HEK293 (cell line): ENCODE data around the gene BLVRB.

Source experiments
- GFI1B ChIP-seq: fragments of 450-650 bp; formaldehyde crosslinking; IDR thresholded peaks from 2 replicates; pipeline ENCODE4 v1.5.1; 2016; ENCODE audit warnings: missing biosample characterization, missing genetic modification characterization
- GLIS1 ChIP-seq: fragments of 450-650 bp; formaldehyde crosslinking; IDR thresholded peaks from 2 replicates; pipeline ENCODE4 v1.5.1; 2016; ENCODE audit warnings: missing biosample characterization, missing genetic modification characterization
- KLF7 ChIP-seq: fragments of 450-650 bp; formaldehyde crosslinking; IDR thresholded peaks from 2 replicates; pipeline ENCODE4 v1.5.1; 2016; ENCODE audit warnings: missing biosample characterization, missing genetic modification characterization, borderline replicate concordance
- TCF7L2 ChIP-seq: IDR thresholded peaks from 2 replicates; pipeline ENCODE4 v1.6.1; 2011; ENCODE audit warnings: low read depth, mild to moderate bottlenecking, inconsistent platforms, low read length, moderate library complexity, borderline replicate concordance
- ZBTB10 ChIP-seq: fragments of 450-650 bp; formaldehyde crosslinking; IDR thresholded peaks from 2 replicates; pipeline ENCODE4 v1.5.1; 2016; ENCODE audit warnings: missing biosample characterization, missing genetic modification characterization
- ZBTB48 ChIP-seq: fragments of 450-650 bp; formaldehyde crosslinking; IDR thresholded peaks from 2 replicates; pipeline ENCODE4 v1.5.1; 2016; ENCODE audit warnings: missing biosample characterization, missing genetic modification characterization
- ZBTB6 ChIP-seq: fragments of 450-650 bp; formaldehyde crosslinking; IDR thresholded peaks from 2 replicates; pipeline ENCODE4 v1.5.1; 2017; ENCODE audit warnings: missing biosample characterization, missing genetic modification characterization
- ZFP3 ChIP-seq: fragments of 450-650 bp; formaldehyde crosslinking; IDR thresholded peaks from 2 replicates; pipeline ENCODE4 v1.5.1; 2016; ENCODE audit warnings: low read depth, missing biosample characterization, missing genetic modification characterization
- ZNF10 ChIP-seq: fragments of 450-650 bp; formaldehyde crosslinking; IDR thresholded peaks from 2 replicates; pipeline ENCODE4 v1.5.1; 2017; ENCODE audit warnings: missing biosample characterization, missing genetic modification characterization
- ZNF138 ChIP-seq: fragments of 450-650 bp; formaldehyde crosslinking; IDR thresholded peaks from 2 replicates; pipeline ENCODE4 v1.5.1; 2016; ENCODE audit warnings: missing biosample characterization, missing genetic modification characterization, borderline replicate concordance
- ZNF175 ChIP-seq: fragments of 450-650 bp; formaldehyde crosslinking; IDR thresholded peaks from 2 replicates; pipeline ENCODE4 v1.5.1; 2016; ENCODE audit warnings: missing biosample characterization, missing genetic modification characterization
- ZNF239 ChIP-seq: fragments of 450-650 bp; formaldehyde crosslinking; IDR thresholded peaks from 2 replicates; pipeline ENCODE4 v1.5.1; 2016; ENCODE audit warnings: missing biosample characterization, missing genetic modification characterization
- ZNF24 ChIP-seq: fragments of 450-650 bp; formaldehyde crosslinking; IDR thresholded peaks from 2 replicates; pipeline ENCODE4 v1.5.1; 2016; ENCODE audit warnings: missing biosample characterization, missing genetic modification characterization
- ZNF48 ChIP-seq: fragments of 450-650 bp; formaldehyde crosslinking; IDR thresholded peaks from 2 replicates; pipeline ENCODE4 v1.5.1; 2016; ENCODE audit warnings: missing biosample characterization, missing genetic modification characterization
- ZNF488 ChIP-seq: fragments of 450-650 bp; formaldehyde crosslinking; IDR thresholded peaks from 2 replicates; pipeline ENCODE4 v1.5.1; 2016; ENCODE audit warnings: missing biosample characterization, missing genetic modification characterization
- ZNF501 ChIP-seq: fragments of 450-650 bp; formaldehyde crosslinking; IDR thresholded peaks from 2 replicates; pipeline ENCODE4 v1.5.1; 2016; ENCODE audit warnings: missing biosample characterization, missing genetic modification characterization
- ZNF530 ChIP-seq: fragments of 450-650 bp; formaldehyde crosslinking; IDR thresholded peaks from 2 replicates; pipeline ENCODE4 v1.5.1; 2016; ENCODE audit warnings: low read depth, missing biosample characterization, missing genetic modification characterization
- ZNF571 ChIP-seq: fragments of 450-650 bp; formaldehyde crosslinking; IDR thresholded peaks from 2 replicates; pipeline ENCODE4 v1.5.0; 2017; ENCODE audit warnings: missing biosample characterization, missing genetic modification characterization
- ZNF658 ChIP-seq: fragments of 450-650 bp; formaldehyde crosslinking; IDR thresholded peaks from 2 replicates; pipeline ENCODE4; 2016; ENCODE audit warnings: missing biosample characterization, missing genetic modification characterization
- ZNF677 ChIP-seq: fragments of 450-650 bp; IDR thresholded peaks from 2 replicates; pipeline ENCODE4 v1.5.0; 2018; ENCODE audit warnings: missing biosample characterization, mild to moderate bottlenecking, missing genetic modification characterization, moderate library complexity
- ZNF707 ChIP-seq: fragments of 450-650 bp; formaldehyde crosslinking; IDR thresholded peaks from 2 replicates; pipeline ENCODE4 v1.5.1; 2016; ENCODE audit warnings: missing biosample characterization, missing genetic modification characterization
- ZNF76 ChIP-seq: fragments of 450-650 bp; formaldehyde crosslinking; IDR thresholded peaks from 2 replicates; pipeline ENCODE4; 2016; ENCODE audit warnings: low read depth, missing biosample characterization, missing genetic modification characterization, borderline replicate concordance
- TF ChIP-seq, protein P1 (sequence below): fragments of 450-650 bp; formaldehyde crosslinking; IDR thresholded peaks from 2 replicates; pipeline ENCODE4 v1.5.1; 2016; ENCODE audit warnings: missing biosample characterization, missing genetic modification characterization
- TF ChIP-seq, protein P2 (sequence below): fragments of 450-650 bp; formaldehyde crosslinking; IDR thresholded peaks from 2 replicates; pipeline ENCODE4 v1.5.1; 2017; ENCODE audit warnings: missing biosample characterization, missing genetic modification characterization
- TF ChIP-seq, protein P3 (sequence below): sonication (generic); formaldehyde crosslinking; IDR thresholded peaks from 2 replicates; pipeline ENCODE4 v1.8.1; 2022; ENCODE audit warnings: mild to moderate bottlenecking, moderate library complexity, missing genetic modification reagents

Gene BLVRB

DNA sequence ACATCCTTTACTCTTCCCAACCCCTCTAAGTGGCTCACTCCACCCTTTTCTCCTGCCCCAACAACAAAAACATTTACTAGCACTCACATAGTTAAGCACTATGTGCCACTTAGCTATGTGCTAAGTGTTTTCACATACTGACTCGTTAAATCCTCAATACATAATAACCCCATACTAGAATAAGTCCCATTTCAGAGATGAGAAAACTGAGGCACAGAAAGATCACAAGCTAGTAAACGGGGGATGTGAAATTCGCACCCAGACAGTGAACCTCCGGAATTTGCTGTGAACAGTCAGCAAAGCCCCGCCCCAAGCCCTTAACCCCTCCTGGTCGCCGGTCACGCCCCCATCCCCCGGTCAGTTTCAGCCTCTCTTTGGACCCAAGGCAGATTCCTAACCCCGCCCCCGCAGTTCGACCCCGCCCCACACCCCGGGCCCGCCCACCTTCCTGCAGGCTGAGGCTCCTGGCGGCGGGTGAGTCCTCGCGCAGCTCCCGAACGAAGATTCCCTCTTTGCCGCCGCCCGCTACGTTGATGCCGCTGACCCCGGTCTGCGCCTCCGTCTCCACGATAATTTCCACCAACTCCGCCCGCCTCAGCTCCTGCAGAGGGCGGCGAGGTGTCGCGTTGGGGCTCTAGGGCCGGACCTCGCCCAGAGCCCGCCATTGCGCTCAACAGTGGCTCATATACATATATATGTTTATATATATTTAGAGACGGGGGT, 62.1 kb downstream of the BLVRB start (continued):
- TF ChIP-seq ZNF501 (tag by site-specific recombination) (no peak; the same call in none of the 2 replicates), ZNF239 (0 out of 2 replicates have a peak, but pooled peaks have one; percentile 19), GFI1B (tag by site-specific recombination) (0 out of 2 replicates have a peak, but pooled peaks have one; percentile 41), KLF7 (peak; percentile 69; the same call in 1 of the 2 replicates), ZNF571 (no peak), ZNF76 (tag by site-specific recombination) (no peak; the same call in 1 of the 2 replicates), ZNF24 (tag by site-specific recombination) (peak; percentile 96), ZNF175 (tag by site-specific recombination) (no peak), ZFP3 (0 out of 2 replicates have a peak, but pooled peaks have one; percentile 17), ZNF138 (no peak), ZBTB6 (tag by site-specific recombination) (no peak; the same call in 1 of the 2 replicates), ZNF488 (tag by site-specific recombination) (no peak), ZNF677 (tag by site-specific recombination) (no peak), ZNF707 (tag by site-specific recombination) (no peak), TCF7L2 (no peak), ZNF530 (no peak), GLIS1 (peak; percentile 50; the same call in 1 of the 2 replicates), ZBTB48 (no peak), ZNF658 (tag by site-specific recombination) (no peak), ZNF48 (tag by site-specific recombination) (no peak), ZNF10 (no peak), ZBTB10 (tag by site-specific recombination) (0 out of 2 replicates have a peak, but pooled peaks have one; percentile 35)
- TF ChIP-seq, protein P1, sequence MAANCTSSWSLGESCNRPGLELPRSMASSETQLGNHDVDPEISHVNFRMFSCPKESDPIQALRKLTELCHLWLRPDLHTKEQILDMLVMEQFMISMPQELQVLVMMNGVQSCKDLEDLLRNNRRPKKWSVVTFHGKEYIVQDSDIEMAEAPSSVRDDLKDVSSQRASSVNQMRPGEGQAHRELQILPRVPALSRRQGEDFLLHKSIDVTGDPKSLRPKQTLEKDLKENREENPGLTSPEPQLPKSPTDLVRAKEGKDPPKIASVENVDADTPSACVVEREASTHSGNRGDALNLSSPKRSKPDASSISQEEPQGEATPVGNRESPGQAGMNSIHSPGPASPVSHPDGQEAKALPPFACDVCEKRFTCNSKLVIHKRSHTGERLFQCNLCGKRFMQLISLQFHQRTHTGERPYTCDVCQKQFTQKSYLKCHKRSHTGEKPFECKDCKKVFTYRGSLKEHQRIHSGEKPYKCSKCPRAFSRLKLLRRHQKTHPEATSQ (tag by site-specific recombination): no peak
- TF ChIP-seq, protein P2, sequence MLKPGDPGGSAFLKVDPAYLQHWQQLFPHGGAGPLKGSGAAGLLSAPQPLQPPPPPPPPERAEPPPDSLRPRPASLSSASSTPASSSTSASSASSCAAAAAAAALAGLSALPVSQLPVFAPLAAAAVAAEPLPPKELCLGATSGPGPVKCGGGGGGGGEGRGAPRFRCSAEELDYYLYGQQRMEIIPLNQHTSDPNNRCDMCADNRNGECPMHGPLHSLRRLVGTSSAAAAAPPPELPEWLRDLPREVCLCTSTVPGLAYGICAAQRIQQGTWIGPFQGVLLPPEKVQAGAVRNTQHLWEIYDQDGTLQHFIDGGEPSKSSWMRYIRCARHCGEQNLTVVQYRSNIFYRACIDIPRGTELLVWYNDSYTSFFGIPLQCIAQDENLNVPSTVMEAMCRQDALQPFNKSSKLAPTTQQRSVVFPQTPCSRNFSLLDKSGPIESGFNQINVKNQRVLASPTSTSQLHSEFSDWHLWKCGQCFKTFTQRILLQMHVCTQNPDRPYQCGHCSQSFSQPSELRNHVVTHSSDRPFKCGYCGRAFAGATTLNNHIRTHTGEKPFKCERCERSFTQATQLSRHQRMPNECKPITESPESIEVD (tag by site-specific recombination): no peak
- TF ChIP-seq, protein P3, sequence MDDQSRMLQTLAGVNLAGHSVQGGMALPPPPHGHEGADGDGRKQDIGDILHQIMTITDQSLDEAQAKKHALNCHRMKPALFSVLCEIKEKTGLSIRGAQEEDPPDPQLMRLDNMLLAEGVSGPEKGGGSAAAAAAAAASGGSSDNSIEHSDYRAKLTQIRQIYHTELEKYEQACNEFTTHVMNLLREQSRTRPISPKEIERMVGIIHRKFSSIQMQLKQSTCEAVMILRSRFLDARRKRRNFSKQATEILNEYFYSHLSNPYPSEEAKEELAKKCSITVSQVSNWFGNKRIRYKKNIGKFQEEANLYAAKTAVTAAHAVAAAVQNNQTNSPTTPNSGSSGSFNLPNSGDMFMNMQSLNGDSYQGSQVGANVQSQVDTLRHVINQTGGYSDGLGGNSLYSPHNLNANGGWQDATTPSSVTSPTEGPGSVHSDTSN (CRISPR knock-in tag): no peak
